Stimulated activated naive CD8-positive, alpha-beta T cell treated with anti-CD3 and anti-CD28 coated beads, Interleukin-15, amount 100 ng/mL, for 72 hours (primary cell): ENCODE measurements around the gene DMWD.

Experiments used
- ATAC-seq: fragments of 150-1000 bp; cut with Tn5 transposase; 2 replicates; pipeline ENCODE4 v1.10.0; 2021; ENCODE audit warnings: mild to moderate bottlenecking, moderate library complexity
- DNase-seq, 2 donors: peaks; one replicate each; pipeline ENCODE4 v3.0.0; 2021 to 2022
- H3K27ac Mint-ChIP-seq, 2 donors: one replicate each; pipeline ENCODE4 v1.8.0; 2022; ENCODE audit warnings: mild to moderate bottlenecking in 2 of 2, mixed read lengths in 2 of 2, moderate library complexity in 2 of 2
- H3K27me3 Mint-ChIP-seq: one replicate; pipeline ENCODE4 v1.8.0; 2022; ENCODE audit warnings: mixed read lengths
- H3K4me1 Mint-ChIP-seq: one replicate; pipeline ENCODE4 v1.8.0; 2022; ENCODE audit warnings: mild to moderate bottlenecking, mixed read lengths
- H3K4me3 Mint-ChIP-seq, 2 donors: one replicate each; pipeline ENCODE4 v1.8.0; 2022; ENCODE audit warnings: mild to moderate bottlenecking in 2 of 2, mixed read lengths in 2 of 2, moderate library complexity in 1 of 2
- H3K9me3 Mint-ChIP-seq, 2 donors: one replicate each; pipeline ENCODE4 v1.8.0; 2022; ENCODE audit warnings: mixed read lengths in 2 of 2

The DMWD gene

GRCh38 chr19:45784096-45784495, 8.5 kb downstream of the DMWD start:
- H3K27me3 Mint-ChIP-seq = peaks cover 63% of the 10 kb centered on the region

GRCh38 chr19:45782820-45783785, 9.5 kb downstream of the DMWD start:
- H3K4me3 Mint-ChIP-seq = no peak overlapping the region

More at GRCh38 chr19:45784096-45784495, 8.5 kb downstream of the DMWD start:
- peaks cover 13% of the 10 kb centered on the region for H3K4me1 Mint-ChIP-seq
- no peaks in the 10 kb centered on the region for H3K9me3 Mint-ChIP-seq
- no peak overlapping the region for H3K27ac Mint-ChIP-seq
- DNase-seq (no peak), ATAC-seq (no peak)
- H3K4me3 Mint-ChIP-seq = no peak overlapping the region

GRCh38 chr19:45782162-45782691, 10.4 kb downstream of the DMWD start, which contains the start of gene DMPK:
TSS of gene DMPK (minus strand) at chr19:45782490. CDS start at chr19:45782352, 138 bp downstream.
- ATAC-seq (no peak), DNase-seq (no peak)
- peaks cover 63% of the 10 kb centered on the region for H3K27me3 Mint-ChIP-seq
- H3K27ac Mint-ChIP-seq = no peak within 1 kb of the TSS
- H3K4me1 Mint-ChIP-seq = peaks cover 23% of the 10 kb centered on the region
- no peak within 1 kb of the TSS for H3K4me3 Mint-ChIP-seq
- no peaks in the 10 kb centered on the region for H3K9me3 Mint-ChIP-seq

More at GRCh38 chr19:45782820-45783785, 9.5 kb downstream of the DMWD start:
- no peaks in the 10 kb centered on the region for H3K9me3 Mint-ChIP-seq
- H3K4me1 Mint-ChIP-seq = peaks cover 23% of the 10 kb centered on the region
- no peak for DNase-seq
- no peak for ATAC-seq
- H3K27ac Mint-ChIP-seq = no peak overlapping the region
- H3K27me3 Mint-ChIP-seq = peaks cover 63% of the 10 kb centered on the region

GRCh38 chr19:45781214-45782161, 11.2 kb downstream of the DMWD start:
- peaks cover 70% of the 10 kb centered on the region for H3K27me3 Mint-ChIP-seq
- H3K9me3 Mint-ChIP-seq = no peaks in the 10 kb centered on the region
- DNase-seq (no peak), ATAC-seq (no peak)
- H3K27ac Mint-ChIP-seq = no peak overlapping the region
- no peak overlapping the region for H3K4me3 Mint-ChIP-seq
- peaks cover 23% of the 10 kb centered on the region for H3K4me1 Mint-ChIP-seq

- Mint-ChIP-seq H3K27ac (no peak overlapping the region), H3K4me3 (no peak overlapping the region), H3K4me1 (peaks cover 23% of the 10 kb centered on the region), H3K9me3 (no peaks in the 10 kb centered on the region), H3K27me3 (peaks cover 72% of the 10 kb centered on the region)
- DNase-seq (no peak), ATAC-seq (no peak)
These were observed 12.0 kb downstream of the DMWD start for GRCh38 chr19:45780448-45781213.

GRCh38 chr19:45780146-45780447, 12.5 kb downstream of the DMWD start:
- ATAC-seq = no peak
- no peak for DNase-seq
- Mint-ChIP-seq H3K9me3 (no peaks in the 10 kb centered on the region), H3K27ac (no peak overlapping the region), H3K4me3 (no peak overlapping the region), H3K27me3 (peaks cover 72% of the 10 kb centered on the region), H3K4me1 (peaks cover 23% of the 10 kb centered on the region)

- Mint-ChIP-seq H3K27me3 (peaks cover 72% of the 10 kb centered on the region), H3K9me3 (no peaks in the 10 kb centered on the region), H3K4me1 (peaks cover 23% of the 10 kb centered on the region), H3K4me3 (peak overlapping the region; percentile 79 to 82), H3K27ac (no peak overlapping the region)
- DNase-seq (peak; percentile 91 to 92), ATAC-seq (peak; percentile 91)
These were observed 13.2 kb downstream of the DMWD start for GRCh38 chr19:45779231-45780145.

- Mint-ChIP-seq H3K9me3 (no peaks in the 10 kb centered on the region), H3K27ac (no peak overlapping the region), H3K4me3 (peak overlapping the region in 1 of 2 donors; percentile 82), H3K27me3 (peaks cover 63% of the 10 kb centered on the region), H3K4me1 (peaks cover 23% of the 10 kb centered on the region)
- ATAC-seq (no peak), DNase-seq (no peak)
These were observed 14.5 kb downstream of the DMWD start for GRCh38 chr19:45778010-45778661.

- Mint-ChIP-seq H3K9me3 (no peaks in the 10 kb centered on the region), H3K4me1 (peaks cover 23% of the 10 kb centered on the region), H3K27me3 (peaks cover 67% of the 10 kb centered on the region), H3K27ac (no peak overlapping the region), H3K4me3 (no peak overlapping the region)
- DNase-seq (no peak), ATAC-seq (no peak)
These were observed 15.2 kb downstream of the DMWD start for GRCh38 chr19:45777395-45777961.

- Mint-ChIP-seq H3K27me3 (peaks cover 65% of the 10 kb centered on the region), H3K9me3 (no peaks in the 10 kb centered on the region), H3K4me3 (no peak overlapping the region), H3K4me1 (peaks cover 32% of the 10 kb centered on the region), H3K27ac (no peak overlapping the region)
- DNase-seq = no peak
- no peak for ATAC-seq
These were observed 17.9 kb downstream of the DMWD start for GRCh38 chr19:45774765-45775164.

- Mint-ChIP-seq H3K9me3 (no peaks in the 10 kb centered on the region), H3K27me3 (peaks cover 51% of the 10 kb centered on the region), H3K4me3 (no peak overlapping the region), H3K27ac (no peak overlapping the region), H3K4me1 (peaks cover 23% of the 10 kb centered on the region)
- ATAC-seq (no peak), DNase-seq (no peak)
These were observed 19.3 kb downstream of the DMWD start for GRCh38 chr19:45773384-45773783.

- no peaks in the 10 kb centered on the region for H3K9me3 Mint-ChIP-seq
- H3K27ac Mint-ChIP-seq = no peak overlapping the region
- DNase-seq (no peak), ATAC-seq (no peak)
- H3K4me1 Mint-ChIP-seq = peaks cover 24% of the 10 kb centered on the region
- no peak overlapping the region for H3K4me3 Mint-ChIP-seq
- H3K27me3 Mint-ChIP-seq = peaks cover 49% of the 10 kb centered on the region
These were observed 19.7 kb downstream of the DMWD start for GRCh38 chr19:45772912-45773311.

GRCh38 chr19:45772130-45772840, 20.4 kb downstream of the DMWD start:
- DNase-seq = no peak
- Mint-ChIP-seq H3K4me1 (peaks cover 30% of the 10 kb centered on the region), H3K27me3 (peaks cover 49% of the 10 kb centered on the region), H3K4me3 (no peak overlapping the region), H3K27ac (no peak overlapping the region), H3K9me3 (no peaks in the 10 kb centered on the region)
- no peak for ATAC-seq
